Measurements from ENCODE around the gene RNF167.

Gene RNF167

DNA sequence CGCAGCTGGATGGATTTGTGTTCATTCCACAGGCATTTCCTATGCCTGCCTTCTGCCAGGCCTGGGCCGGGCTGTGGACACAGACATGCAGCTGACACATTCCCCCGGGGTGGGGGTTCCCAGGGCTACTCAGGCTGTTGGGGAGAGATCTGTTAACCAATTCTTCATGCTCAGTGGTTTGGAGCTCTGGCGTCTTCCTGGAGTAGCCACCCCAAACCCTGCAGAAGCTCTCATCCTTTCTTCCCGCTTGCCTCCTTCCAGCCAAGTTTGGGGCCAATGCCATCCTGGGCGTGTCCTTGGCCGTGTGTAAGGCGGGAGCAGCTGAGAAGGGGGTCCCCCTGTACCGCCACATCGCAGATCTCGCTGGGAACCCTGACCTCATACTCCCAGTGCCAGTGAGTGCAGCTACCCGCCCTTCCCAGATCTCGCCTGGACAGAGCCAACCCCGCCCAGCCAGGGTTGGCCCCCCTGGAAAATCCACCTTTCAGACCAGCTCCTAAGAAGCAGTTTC lies 13.4 kb downstream of the RNF167 start:
- DNase-seq (ENCODE audit: low read depth), result no peak

GRCh38 chr17:4955091-4955490 lies 15.0 kb downstream of the RNF167 start:
- no peak for DNase-seq (ENCODE audit: low read depth)

GRCh38 chr17:4956493-4957061 lies 16.5 kb downstream of the RNF167 start:
- DNase-seq (ENCODE audit: low read depth), result peak; percentile 21

DNA sequence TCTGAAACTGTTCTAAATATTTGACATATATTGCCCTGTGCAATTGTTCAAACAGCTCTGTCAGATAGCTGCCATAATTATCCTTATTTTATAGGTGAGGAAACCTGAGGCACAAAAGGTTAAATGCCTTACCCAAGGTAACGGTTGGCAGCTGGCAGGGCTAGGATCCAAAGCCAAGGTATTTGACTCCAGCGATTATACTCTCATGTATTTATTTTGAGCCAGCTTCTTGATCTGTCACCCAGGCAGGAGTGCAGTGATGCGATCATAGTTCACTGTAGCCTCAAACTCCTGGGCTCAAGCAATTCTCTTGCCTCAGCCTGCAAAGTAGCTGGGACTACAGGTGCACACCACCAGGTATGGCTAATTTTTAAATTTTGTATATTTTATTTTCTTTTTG lies 18.0 kb downstream of the RNF167 start:
- DNase-seq (ENCODE audit: low read depth), result no peak

GRCh38 chr17:4959261-4959965 lies 19.3 kb downstream of the RNF167 start:
- no peak for DNase-seq (ENCODE audit: low read depth)

- no peak for DNase-seq (ENCODE audit: low read depth)
Observed at GRCh38 chr17:4960279-4960922, 20.3 kb downstream of the RNF167 start.

- no peak for DNase-seq (ENCODE audit: low read depth)
Observed at GRCh38 chr17:4965311-4965986, 25.4 kb downstream of the RNF167 start.

DNA sequence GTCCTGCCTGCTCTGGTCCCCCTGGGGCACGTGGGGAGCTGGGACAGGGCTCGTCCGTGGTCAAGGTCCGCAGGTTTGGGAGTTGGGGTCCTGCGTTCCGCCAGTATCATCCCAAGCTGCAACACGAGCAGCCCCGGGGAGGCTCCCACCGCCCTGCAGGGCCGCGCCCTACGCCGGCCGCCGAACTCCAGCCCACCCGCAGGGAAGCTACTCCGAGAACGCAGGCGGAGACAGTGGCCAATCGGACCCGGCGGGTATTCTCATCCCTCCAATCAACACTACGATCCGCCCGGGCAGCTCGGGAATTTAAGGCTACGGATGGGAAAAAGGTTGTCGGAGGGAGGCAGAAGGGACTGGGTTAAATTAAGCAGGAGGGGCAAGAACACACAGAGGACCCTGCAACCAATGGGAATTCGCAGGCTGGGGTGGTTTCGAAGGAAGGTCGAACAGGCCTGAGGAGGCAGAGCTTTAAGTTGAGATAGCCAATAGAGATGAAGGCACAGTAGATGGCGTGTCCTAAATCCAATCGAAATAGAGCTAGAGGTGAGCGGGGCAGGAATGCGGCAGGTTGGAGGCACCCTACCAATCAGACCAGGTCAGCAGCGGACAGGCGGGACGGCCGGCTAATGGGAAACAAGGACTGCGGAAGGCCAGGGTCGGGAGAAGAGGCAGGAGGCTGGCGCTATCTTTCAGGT lies 26.9 kb downstream of the RNF167 start:
- peak; percentile 86 for DNase-seq (ENCODE audit: low read depth)

- DNase-seq (ENCODE audit: low read depth), result peak; percentile 88
Observed at GRCh38 chr17:4967539-4968485, 27.7 kb downstream of the RNF167 start, which contains the start of gene SPAG7. Gene SPAG7 (minus strand): TSS chr17:4967817. CDS start chr17:4967804, 13 bp downstream.

DNA sequence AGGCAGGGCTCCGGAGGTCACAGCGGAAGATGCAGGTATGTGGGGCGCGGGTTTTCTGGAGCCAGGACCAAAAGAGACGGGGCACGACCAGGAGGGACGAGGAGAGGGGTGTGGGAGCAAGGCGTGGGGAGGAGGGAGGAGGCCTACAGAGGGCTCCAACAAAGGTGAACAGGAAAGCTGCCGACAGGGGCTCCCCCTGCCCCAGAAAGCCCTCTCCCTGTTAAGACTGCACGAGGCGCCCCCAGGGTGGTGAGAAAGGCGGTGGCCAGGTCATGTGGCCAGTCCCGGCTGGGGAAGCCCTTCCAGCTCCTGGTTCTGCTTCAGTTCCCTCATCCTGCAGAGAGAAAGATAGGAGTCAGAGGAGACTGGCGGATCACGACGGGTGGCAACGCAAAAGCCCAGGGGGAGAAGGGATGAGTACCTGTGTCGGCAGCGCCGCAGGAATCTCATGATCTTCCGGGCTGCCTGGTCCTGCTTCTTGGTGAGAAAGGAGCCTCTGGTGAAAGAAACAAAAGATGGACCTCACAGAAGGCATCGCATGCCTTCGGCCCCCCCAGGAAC lies 28.5 kb downstream of the RNF167 start:
- DNase-seq (ENCODE audit: low read depth), result no peak

- no peak for DNase-seq (ENCODE audit: low read depth)
Observed at GRCh38 chr17:4969047-4969550, 29.0 kb downstream of the RNF167 start.

GRCh38 chr17:4969551-4970173 lies 29.6 kb downstream of the RNF167 start:
- DNase-seq (ENCODE audit: low read depth), result no peak

DNA sequence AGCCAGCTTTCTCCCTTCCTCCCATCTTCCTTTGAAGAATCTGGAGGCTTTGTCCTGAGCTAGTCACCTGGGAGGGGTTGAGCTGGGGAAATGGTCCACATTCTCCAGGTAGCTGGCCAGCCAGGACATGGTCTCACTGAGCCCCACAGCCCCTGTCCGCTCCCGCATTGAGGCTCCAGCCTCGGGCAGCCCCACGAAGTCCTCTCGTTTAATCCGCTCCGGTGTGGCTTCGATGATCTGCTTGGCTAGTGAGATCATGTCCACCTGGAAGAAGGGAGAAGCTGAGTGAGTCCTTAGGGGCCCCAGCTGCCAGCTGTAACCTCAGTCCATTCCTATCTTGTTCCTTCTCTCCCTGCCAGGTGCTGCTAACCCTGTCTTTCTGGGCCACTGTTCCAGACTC lies 30.2 kb downstream of the RNF167 start:
- no peak for DNase-seq (ENCODE audit: low read depth)

GRCh38 chr17:4971826-4972225 lies 31.8 kb downstream of the RNF167 start:
- DNase-seq (ENCODE audit: low read depth), result no peak

DNA sequence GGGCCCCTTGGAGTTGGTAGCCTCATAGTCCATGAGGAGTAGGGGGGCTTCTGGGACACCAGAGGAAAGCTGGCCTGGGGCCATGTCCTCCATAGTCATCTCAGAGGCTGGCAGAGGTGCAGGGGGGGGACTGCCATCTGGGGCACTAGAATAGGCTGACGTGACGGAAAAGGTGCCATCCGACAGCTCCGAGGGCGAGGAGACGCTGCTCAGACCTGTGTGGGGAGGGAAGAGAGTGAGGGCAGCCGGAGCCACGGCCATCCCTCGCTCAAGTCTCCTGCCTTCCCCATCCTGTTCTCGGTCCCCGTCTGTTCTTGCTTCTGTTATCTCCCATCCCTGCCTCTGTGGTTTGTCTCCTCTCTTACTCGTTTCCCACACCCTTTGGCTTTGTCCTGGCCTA lies 32.3 kb downstream of the RNF167 start:
- no peak for DNase-seq (ENCODE audit: low read depth)

GRCh38 chr17:4972752-4973151 lies 32.7 kb downstream of the RNF167 start:
- DNase-seq (ENCODE audit: low read depth), result no peak

- no peak for DNase-seq (ENCODE audit: low read depth)
Observed at GRCh38 chr17:4973256-4974114, 33.4 kb downstream of the RNF167 start.

GRCh38 chr17:4974115-4974670 lies 34.1 kb downstream of the RNF167 start:
- DNase-seq (ENCODE audit: low read depth), result no peak

All from T follicular helper cell (primary cell).